Erythroblast (primary cell): ENCODE data around the gene MMP8.

Experiments used
- DNase-seq, 2 experiments: peaks; one replicate each; lab custom pipeline; 2025; lab: John Stamatoyannopoulos, UW
- GATA1 ChIP-seq: IDR thresholded peaks from 2 replicates; pipeline ENCODE4 v1.6.1; 2011; ENCODE audit warnings: low read depth, mild to moderate bottlenecking, control low read depth, low read length, moderate library complexity
- POLR2A ChIP-seq: IDR thresholded peaks from 2 replicates; pipeline ENCODE4 v1.6.1; 2011; ENCODE audit warnings: mild to moderate bottlenecking, low read length

Gene MMP8

GRCh38 chr11:102703826-102704493, 20.8 kb downstream of the MMP8 start:
- no peak for TF ChIP-seq GATA1
- TF ChIP-seq POLR2A: no peak
- no peak for DNase-seq

- DNase-seq: no peak
- no peak for TF ChIP-seq GATA1
- no peak for TF ChIP-seq POLR2A
These were observed 29.6 kb downstream of the MMP8 start for GRCh38 chr11:102695201-102695600.

DNA sequence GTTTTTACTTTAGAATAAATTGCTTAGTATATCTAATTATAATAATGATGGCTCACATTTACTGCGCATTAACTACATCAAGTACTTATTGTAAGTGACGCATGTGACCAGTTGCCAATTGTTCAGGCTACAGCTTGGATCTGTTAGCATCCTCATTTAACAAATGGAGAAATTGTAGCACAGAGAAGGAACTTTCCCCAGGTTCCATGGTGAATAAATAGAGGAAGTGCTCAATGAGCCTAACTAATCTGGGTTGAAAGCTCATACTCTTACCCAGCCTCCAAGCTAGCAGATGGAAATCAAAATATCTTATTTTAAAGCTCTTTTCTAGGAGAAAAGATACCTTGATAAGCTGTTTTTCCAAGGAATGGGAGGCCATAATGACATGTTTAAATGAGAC, 39.0 kb downstream of the MMP8 start:
- no peak for TF ChIP-seq POLR2A
- no peak for TF ChIP-seq GATA1
- no peak for DNase-seq

DNA sequence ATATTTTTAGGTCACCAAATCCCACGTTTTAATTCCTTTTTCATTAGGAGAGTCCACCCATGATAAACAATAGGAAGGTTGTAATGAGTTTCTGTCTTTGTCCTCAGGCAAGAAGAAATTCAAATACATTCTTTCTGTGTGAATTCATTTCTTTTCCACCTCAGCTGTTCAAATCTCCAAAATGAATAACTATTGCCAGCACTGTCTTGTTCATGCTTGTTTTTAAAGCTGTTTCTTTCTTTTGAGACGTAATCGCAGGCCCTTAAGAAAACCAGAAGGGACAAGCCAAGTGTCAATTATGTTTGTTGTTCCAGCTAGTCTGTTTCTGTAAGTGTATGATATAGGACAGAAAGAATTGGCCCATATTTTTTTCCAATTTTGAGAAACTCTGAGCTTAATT, 39.4 kb downstream of the MMP8 start:
- no peak for TF ChIP-seq GATA1
- TF ChIP-seq POLR2A: no peak
- no peak for DNase-seq

GRCh38 chr11:102683277-102683676, 41.5 kb downstream of the MMP8 start:
- no peak for DNase-seq
- TF ChIP-seq GATA1 (no peak), POLR2A (no peak)

GRCh38 chr11:102680945-102681344, 43.8 kb downstream of the MMP8 start:
- DNase-seq: no peak
- TF ChIP-seq POLR2A: no peak
- no peak for TF ChIP-seq GATA1

DNA sequence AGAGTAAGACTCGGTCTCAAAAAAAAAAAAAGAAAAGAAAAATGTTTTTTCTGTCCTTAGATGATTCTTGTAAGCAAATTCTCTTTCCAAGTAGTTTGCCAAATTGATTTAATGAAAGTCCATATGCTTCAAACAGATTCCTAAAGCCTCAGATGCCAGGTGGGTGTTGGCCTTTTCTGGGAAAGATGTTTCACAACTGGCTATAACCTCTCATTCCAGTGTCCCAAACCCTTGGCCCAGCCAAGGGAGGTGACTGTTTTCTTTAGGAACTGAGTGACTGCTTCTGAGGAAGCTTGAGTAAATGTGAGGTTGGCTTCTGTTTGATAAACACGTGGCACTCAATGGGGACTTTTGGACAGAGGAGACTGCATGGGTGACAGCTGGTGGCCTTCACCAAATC, 46.7 kb downstream of the MMP8 start:
- DNase-seq: no peak
- TF ChIP-seq POLR2A (no peak), GATA1 (no peak)

DNA sequence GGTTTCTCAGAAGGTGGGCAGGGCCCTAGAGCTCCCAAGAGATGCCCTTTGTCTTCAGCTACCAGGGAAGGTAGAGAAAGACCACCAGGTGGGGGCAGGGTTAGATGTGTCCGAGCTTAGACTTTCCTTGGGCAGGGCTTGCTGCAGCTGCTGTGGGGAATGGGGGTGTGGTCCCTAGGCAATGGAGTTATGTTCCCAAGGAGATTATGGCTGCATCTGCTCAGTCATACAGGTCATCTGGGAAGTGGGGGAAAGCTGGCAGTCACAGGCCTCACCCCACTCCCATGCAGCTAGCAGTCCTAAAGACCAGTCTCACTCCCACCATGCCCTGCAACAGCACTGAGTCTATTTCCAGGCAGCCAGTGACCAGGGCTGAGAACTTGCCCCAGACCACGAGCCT, 48.7 kb downstream of the MMP8 start:
- TF ChIP-seq POLR2A: no peak
- no peak for TF ChIP-seq GATA1
- DNase-seq: no peak

GRCh38 chr11:102669664-102670063, 55.1 kb downstream of the MMP8 start:
- TF ChIP-seq POLR2A (no peak), GATA1 (no peak)
- DNase-seq: no peak

GRCh38 chr11:102666331-102666957, 58.3 kb downstream of the MMP8 start:
- DNase-seq: peak; percentile 13 to 38
- TF ChIP-seq POLR2A (no peak), GATA1 (no peak)

- TF ChIP-seq GATA1: no peak
- no peak for TF ChIP-seq POLR2A
- peak; percentile 1 to 2 for DNase-seq
These were observed 60.6 kb downstream of the MMP8 start for GRCh38 chr11:102664001-102664752.

- DNase-seq: no peak
- no peak for TF ChIP-seq POLR2A
- no peak for TF ChIP-seq GATA1
These were observed 62.1 kb downstream of the MMP8 start for GRCh38 chr11:102662607-102663006.
